Suprapubic skin (tissue), 4 donors: ENCODE measurements around the gene RGS7.

Experiments
- EP300 ChIP-seq: sonication (generic); formaldehyde crosslinking; IDR thresholded peaks from one replicate; pipeline ENCODE4 v1.6.1; 2017; ENCODE audit warnings: antibody characterized with exemption
- POLR2AphosphoS5 ChIP-seq, 3 donors: sonication (generic); formaldehyde crosslinking; IDR thresholded peaks; one replicate each; pipeline ENCODE4 v1.6.1; 2017; ENCODE audit warnings: antibody characterized with exemption in 3 of 3
- TF ChIP-seq, protein P1 (sequence below), 2 donors: fragments of 200-600 bp in 1 of 2; fragments of 450-650 bp in 1 of 2; sonication (generic) in 1 of 2; IDR thresholded peaks; one replicate each; pipeline ENCODE4 v1.5.1; 2016 to 2019; ENCODE audit warnings: antibody characterized with exemption in 2 of 2, mild to moderate bottlenecking in 1 of 2, moderate library complexity in 1 of 2

DNA sequence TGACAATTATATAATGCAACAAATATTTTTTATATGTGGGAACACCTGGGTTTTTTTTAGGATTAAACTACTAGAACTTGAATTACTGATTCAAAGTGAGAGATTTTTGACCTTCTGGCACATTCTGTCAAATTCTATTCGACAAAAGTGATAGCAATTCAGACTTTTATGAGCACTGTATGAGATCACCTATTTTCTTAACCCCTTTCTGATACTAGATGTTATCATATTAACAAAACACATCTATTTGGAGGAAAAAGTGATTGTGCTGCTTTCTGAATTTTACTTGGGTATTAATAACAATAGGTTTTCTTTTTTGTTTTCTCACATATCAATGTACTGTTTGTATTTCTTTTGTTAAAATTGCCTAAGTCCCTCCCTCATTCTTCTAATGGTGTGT, 570.1 kb downstream of the RGS7 start:
- TF ChIP-seq, protein P1, sequence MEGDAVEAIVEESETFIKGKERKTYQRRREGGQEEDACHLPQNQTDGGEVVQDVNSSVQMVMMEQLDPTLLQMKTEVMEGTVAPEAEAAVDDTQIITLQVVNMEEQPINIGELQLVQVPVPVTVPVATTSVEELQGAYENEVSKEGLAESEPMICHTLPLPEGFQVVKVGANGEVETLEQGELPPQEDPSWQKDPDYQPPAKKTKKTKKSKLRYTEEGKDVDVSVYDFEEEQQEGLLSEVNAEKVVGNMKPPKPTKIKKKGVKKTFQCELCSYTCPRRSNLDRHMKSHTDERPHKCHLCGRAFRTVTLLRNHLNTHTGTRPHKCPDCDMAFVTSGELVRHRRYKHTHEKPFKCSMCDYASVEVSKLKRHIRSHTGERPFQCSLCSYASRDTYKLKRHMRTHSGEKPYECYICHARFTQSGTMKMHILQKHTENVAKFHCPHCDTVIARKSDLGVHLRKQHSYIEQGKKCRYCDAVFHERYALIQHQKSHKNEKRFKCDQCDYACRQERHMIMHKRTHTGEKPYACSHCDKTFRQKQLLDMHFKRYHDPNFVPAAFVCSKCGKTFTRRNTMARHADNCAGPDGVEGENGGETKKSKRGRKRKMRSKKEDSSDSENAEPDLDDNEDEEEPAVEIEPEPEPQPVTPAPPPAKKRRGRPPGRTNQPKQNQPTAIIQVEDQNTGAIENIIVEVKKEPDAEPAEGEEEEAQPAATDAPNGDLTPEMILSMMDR (IDR thresholded peaks at IDR 0.05) = no peak
- TF ChIP-seq POLR2AphosphoS5 (IDR thresholded peaks at IDR 0.05) (no peak), EP300 (no peak)
